Activated CD4-positive, alpha-beta T cell treated with anti-CD3 and anti-CD28 coated beads for 24 hours (primary cell): ENCODE data around the gene SYTL1.
"Not testable (repeated sequence)": the region's sequence is repeated elsewhere in the genome, so short reads cannot be mapped to it uniquely, and the experiment has no call there.

ENCODE experiments used
- DNase-seq, 2 donors: peaks; one replicate each; pipeline ENCODE4 v3.0.0-alpha.2; 2020; ENCODE audit warnings: low read depth in 2 of 2

SYTL1 gene

DNA sequence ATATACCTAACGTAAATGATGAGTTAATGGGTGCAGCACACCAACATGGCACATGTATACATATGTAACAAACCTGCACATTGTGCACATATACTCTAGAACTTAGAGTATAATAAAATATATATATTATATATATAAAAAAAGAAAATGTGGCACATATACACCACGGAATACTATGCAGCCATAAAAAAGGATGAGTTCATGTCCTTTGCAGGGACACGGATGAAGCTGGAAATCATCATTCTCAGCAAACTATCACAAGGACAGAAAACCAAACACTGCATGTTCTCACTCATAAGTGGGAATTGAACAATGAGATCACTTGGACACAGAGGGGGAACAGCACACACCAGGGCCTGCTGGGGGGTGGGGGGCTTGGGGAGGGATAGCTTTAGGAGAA lies 43.0 kb downstream of the SYTL1 start:
- not testable (repeated sequence) for DNase-seq

DNA sequence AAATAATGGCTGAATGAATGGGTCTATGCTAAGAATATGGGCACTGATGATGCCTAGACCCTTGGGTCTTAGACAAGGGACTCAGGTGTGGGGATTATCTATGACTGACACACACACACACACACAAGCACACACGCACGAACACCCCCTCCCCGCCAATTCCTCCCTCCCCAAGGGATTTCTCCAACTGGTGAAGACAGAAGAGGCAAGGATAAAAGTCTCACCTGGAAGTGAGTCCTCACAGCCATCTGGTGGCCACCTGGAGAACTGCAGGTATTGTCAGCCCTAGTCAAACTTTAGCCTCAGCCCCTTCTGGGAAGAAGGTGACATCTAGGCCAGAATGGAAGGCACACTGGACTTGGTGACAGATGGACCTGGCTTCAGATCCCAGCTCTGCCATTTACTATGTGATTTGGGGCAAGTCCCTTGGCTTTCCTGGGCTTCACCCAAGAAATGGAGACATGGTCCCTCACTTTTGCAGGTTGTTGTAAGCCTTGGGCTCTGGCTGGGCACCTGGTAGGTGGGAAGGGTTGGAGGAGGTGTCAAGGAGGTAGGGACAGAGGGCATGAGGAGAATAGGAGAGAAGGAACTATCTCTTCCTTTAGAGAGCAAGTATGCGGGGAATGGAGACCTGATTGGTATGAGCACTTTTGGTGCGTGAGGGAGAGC lies 46.6 kb downstream of the SYTL1 start:
- peak; percentile 67 to 71 for DNase-seq

DNA sequence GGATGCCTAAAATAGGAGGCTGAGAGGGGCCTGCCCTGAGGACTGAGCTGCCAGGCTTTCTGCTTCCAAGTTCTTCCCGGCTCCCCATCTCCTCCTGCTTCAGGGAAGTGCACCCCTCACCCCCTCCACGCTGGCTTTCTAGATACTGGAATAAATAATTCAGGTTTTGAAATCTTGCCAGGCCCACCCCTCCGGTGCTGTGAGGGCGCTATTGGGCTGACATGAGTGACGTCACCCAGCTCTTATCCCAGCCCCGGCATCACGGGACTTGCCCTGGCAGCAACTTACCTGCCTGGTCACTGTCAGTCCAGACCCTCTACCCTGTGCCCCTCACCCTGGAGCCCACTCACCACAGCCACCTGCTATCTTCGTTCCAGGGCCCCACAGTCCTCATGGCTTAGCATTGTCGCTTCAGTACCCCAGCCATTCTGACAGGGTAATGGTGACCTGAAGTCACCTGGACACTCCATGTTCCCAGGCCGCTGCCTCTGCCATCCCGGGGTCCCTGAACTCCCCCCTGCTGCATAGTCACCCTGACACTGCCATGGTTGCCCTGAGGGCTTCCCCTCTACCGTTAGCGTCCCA lies 49.8 kb downstream of the SYTL1 start:
- no peak for DNase-seq

GRCh38 chr1:27392096-27392777 lies 50.4 kb downstream of the SYTL1 start, which contains the start of gene GPR3:
Gene GPR3, plus strand, starts transcription at chr1:27392622. Its CDS starts 1,177 bp downstream, at chr1:27393799.
- peak; percentile 93 to 95 for DNase-seq

- no peak for DNase-seq
Observed at GRCh38 chr1:27392778-27393635, 51.2 kb downstream of the SYTL1 start.

DNA sequence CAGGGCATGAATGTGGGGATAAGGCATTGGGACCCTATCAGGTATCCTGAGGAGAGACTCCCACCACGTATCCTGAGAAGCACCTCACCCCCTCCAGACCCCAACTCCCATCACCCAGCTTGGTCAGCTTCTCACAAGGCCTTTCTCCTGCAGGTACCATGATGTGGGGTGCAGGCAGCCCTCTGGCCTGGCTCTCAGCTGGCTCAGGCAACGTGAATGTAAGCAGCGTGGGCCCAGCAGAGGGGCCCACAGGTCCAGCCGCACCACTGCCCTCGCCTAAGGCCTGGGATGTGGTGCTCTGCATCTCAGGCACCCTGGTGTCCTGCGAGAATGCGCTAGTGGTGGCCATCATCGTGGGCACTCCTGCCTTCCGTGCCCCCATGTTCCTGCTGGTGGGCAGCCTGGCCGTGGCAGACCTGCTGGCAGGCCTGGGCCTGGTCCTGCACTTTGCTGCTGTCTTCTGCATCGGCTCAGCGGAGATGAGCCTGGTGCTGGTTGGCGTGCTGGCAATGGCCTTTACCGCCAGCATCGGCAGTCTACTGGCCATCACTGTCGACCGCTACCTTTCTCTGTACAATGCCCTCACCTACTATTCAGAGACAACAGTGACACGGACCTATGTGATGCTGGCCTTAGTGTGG lies 51.9 kb downstream of the SYTL1 start:
- DNase-seq = no peak

GRCh38 chr1:27394282-27394658 lies 52.4 kb downstream of the SYTL1 start:
- no peak for DNase-seq

- DNase-seq = no peak
Observed at GRCh38 chr1:27394925-27395324, 53.1 kb downstream of the SYTL1 start.

- DNase-seq = peak; percentile 65 to 68
Observed at GRCh38 chr1:27395441-27396195, 53.8 kb downstream of the SYTL1 start.

DNA sequence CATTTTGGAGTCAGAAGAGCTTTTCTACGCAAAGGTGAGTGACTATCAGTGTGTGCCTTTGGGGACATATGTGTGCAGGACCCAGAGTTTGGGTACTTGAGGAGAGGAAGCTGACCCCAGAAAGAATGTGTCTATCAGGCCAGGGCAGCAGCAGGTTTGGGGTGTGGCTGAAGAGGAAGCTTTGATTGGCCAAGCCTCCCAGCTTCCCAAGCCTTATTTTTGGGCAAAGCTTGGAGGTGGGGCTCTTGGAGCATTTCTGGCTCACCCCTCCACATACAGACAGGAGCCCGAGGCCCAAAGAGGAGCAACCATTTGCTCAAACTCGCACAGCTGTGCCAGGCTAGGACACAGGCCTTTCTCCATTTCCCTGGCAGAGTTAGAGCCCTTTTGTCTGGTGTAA lies 55.3 kb downstream of the SYTL1 start:
- no peak for DNase-seq

DNA sequence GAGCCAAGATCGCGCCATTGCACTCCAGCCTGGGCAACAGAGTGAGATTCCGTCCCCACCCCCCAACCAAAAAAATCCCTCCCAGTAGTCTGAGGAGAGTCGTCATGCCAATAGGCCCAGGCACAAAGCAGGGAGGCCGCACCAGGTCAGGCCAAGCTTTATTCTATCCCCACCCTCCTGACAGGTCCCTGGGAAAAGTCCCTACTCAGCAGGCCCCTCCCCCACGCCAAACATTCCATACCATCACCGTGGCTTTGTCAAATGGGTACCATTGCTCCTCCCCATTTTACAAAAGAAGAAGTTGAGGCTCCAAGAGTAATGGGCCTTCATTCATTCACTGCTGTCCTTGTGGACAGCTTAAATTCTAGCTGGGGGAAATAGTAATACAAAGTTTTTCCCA lies 55.9 kb downstream of the SYTL1 start:
- DNase-seq = no peak

GRCh38 chr1:27398405-27399149 lies 56.8 kb downstream of the SYTL1 start:
- DNase-seq = no peak

GRCh38 chr1:27399251-27400025 lies 57.6 kb downstream of the SYTL1 start:
- DNase-seq = no peak

DNA sequence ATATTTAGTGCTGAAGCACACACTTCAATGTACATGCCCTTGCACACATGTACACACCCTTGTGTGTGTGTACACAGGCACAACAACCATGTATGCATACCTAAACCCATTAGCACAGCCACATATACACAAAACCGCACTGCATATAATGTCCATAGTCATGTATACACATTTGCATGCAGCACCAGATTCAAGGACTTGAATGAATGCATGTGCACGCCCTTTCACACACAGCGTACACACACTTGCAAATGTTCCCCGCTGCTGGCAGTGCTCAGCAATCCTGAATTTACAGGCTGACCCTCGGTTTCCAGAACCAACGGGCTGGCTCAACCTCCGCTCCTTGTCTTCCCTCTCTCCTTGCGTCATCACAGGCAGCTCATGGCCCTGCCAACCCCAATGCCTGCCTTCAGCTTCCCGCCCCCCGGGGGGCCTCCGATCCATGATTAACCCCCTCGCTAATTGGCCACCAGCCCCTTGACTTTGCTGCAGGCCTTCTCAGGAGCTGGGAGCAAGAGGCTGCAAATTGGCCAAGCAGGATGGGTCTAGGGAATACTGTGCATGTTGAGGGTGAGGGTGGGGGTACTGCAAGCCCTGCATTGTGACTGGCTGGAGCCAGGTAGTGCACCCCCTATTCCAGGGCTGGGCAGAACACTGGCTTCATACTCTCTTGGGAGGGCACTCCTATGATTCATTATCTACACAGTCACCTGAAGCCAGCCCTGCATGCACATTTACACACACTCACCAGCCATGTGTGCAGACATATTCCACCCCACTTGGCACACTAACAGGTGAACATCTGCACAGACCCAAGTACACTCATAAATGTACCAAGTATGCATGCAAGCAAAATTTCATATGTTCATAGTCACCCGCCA lies 58.5 kb downstream of the SYTL1 start:
- no peak for DNase-seq

DNA sequence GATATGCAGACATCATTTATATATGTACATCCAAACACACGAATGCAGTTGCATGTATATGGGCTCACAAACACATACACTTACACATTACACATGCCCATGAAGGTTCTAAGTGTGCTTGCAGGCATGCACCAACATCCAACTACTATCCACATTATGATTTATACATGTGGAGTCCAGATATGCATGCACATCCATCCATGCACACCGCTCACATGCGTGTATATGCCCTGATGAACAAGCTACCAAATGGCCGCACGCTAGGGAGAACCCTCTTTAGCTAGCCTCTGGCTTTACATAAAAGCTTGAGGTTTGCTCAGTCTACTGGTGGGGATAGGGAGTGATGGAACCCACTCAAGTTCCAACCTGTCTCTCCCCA lies 59.1 kb downstream of the SYTL1 start:
- DNase-seq = no peak

DNA sequence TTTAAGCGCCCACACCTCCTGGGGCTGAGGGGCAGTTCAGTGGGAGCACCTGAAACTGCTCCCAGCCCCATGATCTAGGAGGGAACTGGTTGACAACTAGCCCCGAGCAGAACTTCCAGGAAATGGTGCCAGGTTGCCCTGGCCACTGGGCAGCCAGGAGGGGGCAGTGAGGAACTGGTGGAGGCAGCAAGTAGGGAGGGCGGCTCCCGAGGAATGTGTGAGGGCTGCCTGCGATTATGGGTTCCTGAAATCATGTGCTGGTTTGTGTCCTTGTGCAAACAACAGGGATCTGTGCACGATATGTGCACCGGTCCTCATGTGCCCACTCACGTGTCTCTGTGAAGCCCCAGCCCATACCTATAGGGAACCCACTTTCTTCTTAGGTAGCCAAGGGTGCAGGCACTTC lies 60.5 kb downstream of the SYTL1 start:
- DNase-seq = no peak

GRCh38 chr1:27403065-27403726 lies 61.4 kb downstream of the SYTL1 start:
- DNase-seq = no peak
